Lower leg skin (tissue), 4 donors: ENCODE data around the gene BPIFB3. TPM values are rescaled to one million over a fixed set of nuclear protein-coding genes. Genes with fewer than 3 reads are reported as not detected.

Source experiments
- DNase-seq, 2 donors: peaks; one replicate each; pipeline ENCODE4 v3.0.0-alpha.2; 2019; ENCODE audit warnings: low spot score in 2 of 2
- H3K4me3 ChIP-seq: fragments of 200-600 bp; sonication (generic); 2 replicates; pipeline ENCODE4 v1.5.1; 2017; ENCODE audit warnings: mild to moderate bottlenecking, low read depth; ENCODE audit not compliant: poor library complexity, severe bottlenecking
- POLR2A ChIP-seq, 2 donors: fragments of 450-650 bp; IDR thresholded peaks; one replicate each; pipeline ENCODE4 v1.6.1; 2016 to 2017; ENCODE audit warnings: antibody characterized with exemption in 2 of 2, mild to moderate bottlenecking in 1 of 2, moderate library complexity in 1 of 2
- WGBS, 2 donors: methylation state at CpG; one replicate each; pipeline ENCODE4 v1.1.5; 2018; 5-methylcytosine and 5-hydroxymethylcytosine counted together
- intact Hi-C: fragments of 100-400 bp; cut with DNase I; formaldehyde crosslinking; loops from one replicate; pipeline ENCODE4 v1.15.0; 2023; ENCODE audit warnings: low total_unique reads
- total RNA-seq, 4 donors: library from RNA; depleted of rRNA; stranded (reverse); fragments of >200 nt; gene quantifications; one replicate each; pipeline ENCODE4 v1.1.0, GENCODE V29; 2016
- TF ChIP-seq, protein P1 (sequence below), 3 donors: fragments of 450-650 bp; IDR thresholded peaks; one replicate each; pipeline ENCODE4 v1.5.1; 2016; ENCODE audit warnings: antibody characterized with exemption in 3 of 3, mild to moderate bottlenecking in 3 of 3, moderate library complexity in 2 of 3

Gene BPIFB3
- total RNA-seq, 4 donors from 2014 or later, result not detected

DNA sequence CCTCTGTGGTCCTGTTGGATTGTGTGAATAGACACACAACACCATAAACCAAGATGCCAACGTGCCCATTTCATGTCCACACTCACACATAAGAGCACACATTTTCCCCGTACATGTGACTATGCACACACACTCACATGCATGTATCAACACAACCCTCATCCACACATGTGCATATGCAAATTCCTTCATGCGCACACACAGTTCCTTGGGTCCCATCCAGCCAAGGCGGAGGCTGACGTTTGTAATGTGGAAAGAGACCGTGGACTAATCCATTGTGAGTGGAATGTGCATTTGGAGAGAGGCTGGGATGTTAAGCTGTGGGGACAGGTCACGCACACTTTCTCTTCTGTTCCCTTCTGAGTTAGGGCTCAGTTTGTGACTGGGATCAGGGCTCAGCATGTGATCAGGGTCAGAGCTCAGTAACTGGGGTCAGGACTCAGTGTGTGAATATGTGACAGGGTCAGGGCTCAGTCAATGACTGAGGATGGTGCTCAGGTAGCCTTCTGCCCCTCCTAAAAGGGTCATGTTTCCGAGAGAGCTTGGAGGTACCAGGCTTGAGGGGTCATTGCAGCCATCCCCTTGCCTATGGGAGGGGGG lies 46.8 kb upstream of the BPIFB3 start:
- intact Hi-C loops, result no loop called here
- no peak for TF ChIP-seq POLR2A (IDR thresholded peaks at IDR 0.05)
- TF ChIP-seq, protein P1, sequence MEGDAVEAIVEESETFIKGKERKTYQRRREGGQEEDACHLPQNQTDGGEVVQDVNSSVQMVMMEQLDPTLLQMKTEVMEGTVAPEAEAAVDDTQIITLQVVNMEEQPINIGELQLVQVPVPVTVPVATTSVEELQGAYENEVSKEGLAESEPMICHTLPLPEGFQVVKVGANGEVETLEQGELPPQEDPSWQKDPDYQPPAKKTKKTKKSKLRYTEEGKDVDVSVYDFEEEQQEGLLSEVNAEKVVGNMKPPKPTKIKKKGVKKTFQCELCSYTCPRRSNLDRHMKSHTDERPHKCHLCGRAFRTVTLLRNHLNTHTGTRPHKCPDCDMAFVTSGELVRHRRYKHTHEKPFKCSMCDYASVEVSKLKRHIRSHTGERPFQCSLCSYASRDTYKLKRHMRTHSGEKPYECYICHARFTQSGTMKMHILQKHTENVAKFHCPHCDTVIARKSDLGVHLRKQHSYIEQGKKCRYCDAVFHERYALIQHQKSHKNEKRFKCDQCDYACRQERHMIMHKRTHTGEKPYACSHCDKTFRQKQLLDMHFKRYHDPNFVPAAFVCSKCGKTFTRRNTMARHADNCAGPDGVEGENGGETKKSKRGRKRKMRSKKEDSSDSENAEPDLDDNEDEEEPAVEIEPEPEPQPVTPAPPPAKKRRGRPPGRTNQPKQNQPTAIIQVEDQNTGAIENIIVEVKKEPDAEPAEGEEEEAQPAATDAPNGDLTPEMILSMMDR (IDR thresholded peaks at IDR 0.05), result no peak
- DNase-seq, result no peak
- H3K4me3 ChIP-seq, result no peak overlapping the region
- WGBS, 2 donors, result 69 to 70% methylated on average over 8 of the region's 8 CpGs

DNA sequence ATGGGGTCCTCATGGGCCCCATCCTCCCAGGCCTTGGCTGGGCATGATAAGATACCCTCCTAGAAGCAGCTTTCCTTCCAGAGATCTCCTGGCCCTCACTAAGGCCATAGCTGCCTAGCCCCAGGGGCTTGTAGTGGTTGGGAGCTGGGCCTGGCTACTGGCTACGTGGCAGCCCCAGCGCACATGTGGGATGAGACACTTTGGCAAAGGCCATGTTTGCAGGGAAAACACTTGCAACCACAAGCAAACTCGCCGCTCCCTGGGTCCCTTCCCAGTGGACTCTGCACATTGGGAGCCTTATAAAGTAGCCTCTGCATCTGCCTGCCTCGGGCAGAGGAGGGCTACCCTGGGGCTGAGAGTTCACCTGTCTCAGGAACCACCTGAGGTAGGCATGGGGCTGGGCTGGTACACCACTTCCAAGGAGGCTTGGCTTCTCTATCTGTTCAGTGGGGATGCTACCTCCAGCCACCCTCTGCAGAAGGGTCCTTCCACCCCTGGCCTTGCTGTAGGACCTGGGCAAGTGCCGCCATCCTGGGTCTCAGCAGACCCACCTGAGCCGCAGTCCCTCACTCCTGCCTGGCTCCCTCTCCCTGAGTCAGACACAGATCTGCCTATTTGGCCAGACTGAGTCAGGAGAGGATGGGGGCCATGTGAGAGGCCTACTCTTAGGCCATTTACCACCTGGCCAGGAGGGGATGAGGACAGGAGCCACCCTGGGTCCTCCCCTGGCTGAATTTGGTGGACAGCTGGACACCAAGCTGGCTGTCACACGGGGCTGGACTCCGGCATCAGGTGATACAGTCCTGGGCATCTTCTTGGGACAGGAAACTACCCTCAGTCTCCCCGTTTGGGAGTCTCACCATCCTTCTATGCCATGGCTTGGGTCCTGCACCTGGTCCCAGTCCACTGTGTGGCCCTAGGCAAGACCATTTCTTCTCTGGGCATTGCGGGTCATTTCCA lies 46.0 kb upstream of the BPIFB3 start, which contains the start of gene BPIFB2:
BPIFB2 (plus strand) TSS at position 329 of the 960 bp plus-strand sequence. CDS start 871 bp downstream, outside the sequence.
- no peak for DNase-seq
- intact Hi-C loops, result no loop called here
- no peak for TF ChIP-seq POLR2A (IDR thresholded peaks at IDR 0.05)
- TF ChIP-seq, protein P1 (IDR thresholded peaks at IDR 0.05), result no peak
- WGBS, 2 donors, result 83 to 86% methylated on average over 10 to 11 of the region's 11 CpGs
- no peak within 1 kb of the TSS for H3K4me3 ChIP-seq

- intact Hi-C loops, result no loop called here
- 83 to 86% methylated on average over 23 of the region's 23 CpGs for WGBS, 2 donors
- DNase-seq, result no peak
- H3K4me3 ChIP-seq, result no peak overlapping the region
- TF ChIP-seq, protein P1 (IDR thresholded peaks at IDR 0.05), result no peak
- no peak for TF ChIP-seq POLR2A (IDR thresholded peaks at IDR 0.05)
These were observed 45.1 kb upstream of the BPIFB3 start for GRCh38 chr20:33008336-33009213.

DNA sequence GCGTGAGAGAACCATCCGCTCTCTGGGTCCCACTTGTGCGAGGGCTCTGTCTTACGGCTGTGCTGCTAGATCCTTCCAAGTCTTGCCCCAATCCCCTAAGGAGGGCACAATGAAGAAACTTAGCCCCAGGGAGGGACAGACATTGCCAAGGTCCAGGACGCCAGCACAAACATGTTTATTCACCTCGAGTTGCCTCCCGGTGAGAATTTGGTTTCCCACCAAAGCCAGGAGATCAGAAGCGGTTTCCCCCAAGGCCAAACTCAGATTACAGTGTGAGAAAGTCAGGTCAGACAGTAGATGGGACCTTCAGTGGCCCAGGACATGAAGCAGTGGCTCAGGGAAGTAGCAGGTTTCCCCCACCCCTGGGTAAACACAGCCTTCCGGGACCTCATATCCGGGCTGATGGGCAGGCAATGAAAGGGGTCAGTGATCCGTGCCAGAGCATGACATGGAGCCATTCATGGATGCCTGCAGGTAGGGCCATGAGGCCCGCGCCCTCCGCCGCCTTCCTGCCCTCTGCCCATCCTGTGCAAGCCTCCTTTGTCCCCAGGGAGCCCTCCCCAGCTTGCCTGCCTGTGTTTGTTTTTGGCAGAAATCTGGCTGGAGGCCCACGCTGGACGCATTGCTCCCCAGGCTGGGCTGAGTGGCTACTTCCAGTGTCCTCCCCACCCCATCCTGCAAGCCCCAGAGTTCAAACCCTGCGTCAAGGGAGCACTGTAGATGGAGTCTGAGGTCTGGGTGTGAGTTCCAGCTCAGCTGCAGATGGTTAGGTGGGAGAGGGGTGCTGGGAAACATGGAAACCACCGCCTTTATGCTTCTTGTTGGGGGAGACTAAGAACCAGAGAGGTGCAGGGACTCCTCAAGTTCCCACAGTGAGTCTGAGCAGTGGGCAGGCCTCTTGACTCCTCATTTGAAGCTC lies 44.2 kb upstream of the BPIFB3 start:
- no peak overlapping the region for H3K4me3 ChIP-seq
- no peak for TF ChIP-seq POLR2A (IDR thresholded peaks at IDR 0.05)
- TF ChIP-seq, protein P1 (IDR thresholded peaks at IDR 0.05), result no peak
- no peak for DNase-seq
- intact Hi-C loops, result no loop called here
- WGBS, 2 donors, result 62 to 63% methylated on average over 17 to 18 of the region's 19 CpGs

- DNase-seq, result no peak
- TF ChIP-seq, protein P1 (IDR thresholded peaks at IDR 0.05), result no peak
- no peak for TF ChIP-seq POLR2A (IDR thresholded peaks at IDR 0.05)
- WGBS, 2 donors, result 39 to 45% methylated on average over 5 of the region's 5 CpGs
- H3K4me3 ChIP-seq, result no peak overlapping the region
- intact Hi-C loops, result no loop called here
These were observed 43.6 kb upstream of the BPIFB3 start for GRCh38 chr20:33010133-33010504.
